DMS153 (cell line): Measurements from ENCODE around the gene ECSCR.
"Not testable (repeated sequence)": the region's sequence is repeated elsewhere in the genome, so short reads cannot be mapped to it uniquely, and the experiment has no call there.

Source experiments
- DNase-seq: peaks from one replicate; lab custom pipeline; 2025; lab: John Stamatoyannopoulos, UW

The ECSCR gene

DNA sequence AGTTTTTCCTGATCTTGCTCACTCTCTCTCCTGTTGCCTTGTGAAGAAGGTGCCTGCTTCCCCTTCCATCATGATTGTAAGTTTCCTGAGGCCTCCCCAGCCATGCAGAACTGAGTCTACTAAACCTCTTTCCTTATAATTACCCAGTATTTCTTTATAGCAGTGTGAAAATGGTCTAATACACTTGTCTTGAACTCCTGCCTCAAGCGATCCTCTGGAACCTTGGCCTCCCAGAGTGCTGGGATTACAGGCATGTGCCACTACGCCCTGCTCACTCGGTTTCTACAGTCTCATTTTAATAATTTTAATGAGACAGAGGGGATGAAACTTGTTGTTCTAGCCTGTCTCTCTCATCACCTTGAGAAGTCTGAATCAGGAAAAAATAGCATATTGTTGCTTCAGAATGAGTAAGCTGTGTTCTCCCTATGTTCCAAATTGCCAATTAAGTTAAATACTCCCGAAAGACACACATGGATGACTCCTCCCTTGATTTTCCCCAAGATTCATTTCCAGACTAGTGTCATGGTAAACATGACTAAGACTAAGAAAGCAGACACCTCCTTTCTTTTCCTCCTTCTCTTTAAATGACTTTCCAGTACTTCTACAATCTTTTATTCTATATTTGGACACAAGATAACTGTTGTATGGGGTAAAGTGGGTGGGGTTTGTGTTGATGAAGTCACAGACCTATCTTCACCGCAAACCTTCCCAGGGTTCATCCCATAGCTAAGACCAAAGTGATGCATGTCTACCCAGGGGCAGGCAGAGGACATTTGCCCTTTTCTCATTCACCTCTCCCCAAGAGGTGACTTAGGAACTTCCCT is 15.4 kb downstream of the ECSCR start:
- DNase-seq = no peak

DNA sequence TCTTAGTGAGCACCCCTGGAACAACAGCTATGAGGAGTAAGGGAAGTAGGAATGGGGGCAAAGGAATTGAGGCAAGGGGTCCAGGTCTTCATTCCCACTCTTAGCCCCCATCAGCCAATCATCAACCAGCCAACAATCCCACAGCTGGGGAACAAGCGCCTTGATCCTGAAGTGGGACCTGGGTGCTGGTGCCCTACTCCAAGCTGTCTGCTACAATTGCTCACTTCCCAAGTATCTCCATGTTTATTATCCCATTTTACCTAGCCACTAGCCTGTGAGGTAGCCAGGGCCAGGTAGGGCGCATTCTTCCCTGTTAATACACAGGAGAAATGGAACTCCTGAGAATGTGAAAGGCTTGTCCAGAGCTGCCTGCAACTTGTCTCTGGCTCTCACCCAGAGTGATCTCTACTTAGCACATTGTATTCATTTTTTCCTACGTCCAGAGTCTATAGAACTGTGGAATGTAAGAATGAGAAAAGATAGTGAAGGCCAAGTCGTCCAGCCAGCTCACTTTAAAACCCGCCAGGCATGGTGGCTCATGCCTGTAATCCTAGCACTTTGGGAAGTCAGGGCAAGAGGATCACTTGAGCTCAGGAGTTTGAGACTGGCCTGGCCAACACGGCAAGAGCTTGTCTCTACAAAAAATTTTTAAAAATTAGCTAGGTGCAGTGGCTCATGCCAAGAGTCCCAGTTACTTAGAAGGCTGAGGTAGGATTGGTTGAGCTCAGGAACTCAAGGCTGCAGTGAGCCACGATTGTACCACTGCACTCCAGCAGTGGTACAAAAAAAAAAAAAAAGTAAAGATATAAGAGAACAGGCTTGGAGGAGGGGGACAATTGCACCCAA is 17.0 kb downstream of the ECSCR start:
- no peak for DNase-seq

DNA sequence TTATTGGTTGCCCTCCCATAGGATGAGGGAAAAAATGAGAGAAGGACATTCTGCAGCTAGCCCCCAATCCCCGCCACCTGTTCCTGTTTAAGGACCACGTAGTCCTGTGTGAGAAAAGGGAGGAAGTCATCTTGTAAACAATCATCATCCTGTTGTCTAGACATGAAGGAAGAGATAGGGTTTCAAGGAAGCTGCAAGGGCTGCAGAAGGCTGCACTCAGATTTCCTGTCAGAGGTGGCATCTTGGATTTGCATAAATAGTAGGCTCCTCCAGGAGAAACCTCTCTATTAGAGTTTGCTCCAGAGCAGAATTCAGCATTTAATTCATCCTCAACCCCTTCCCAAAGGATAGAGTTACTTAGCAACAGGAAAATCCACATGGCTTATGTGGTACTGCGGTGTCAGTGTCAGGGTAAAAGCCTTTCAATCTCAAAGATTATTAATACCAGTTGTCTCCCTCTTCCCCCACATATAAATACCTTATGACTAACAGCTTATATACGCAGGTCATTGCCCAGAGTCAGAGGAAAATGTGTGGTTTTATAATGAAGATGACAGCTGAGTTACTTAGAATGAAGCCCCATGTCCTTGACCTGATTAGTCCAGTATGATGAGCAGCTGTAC is 18.6 kb downstream of the ECSCR start:
- no peak for DNase-seq

DNA sequence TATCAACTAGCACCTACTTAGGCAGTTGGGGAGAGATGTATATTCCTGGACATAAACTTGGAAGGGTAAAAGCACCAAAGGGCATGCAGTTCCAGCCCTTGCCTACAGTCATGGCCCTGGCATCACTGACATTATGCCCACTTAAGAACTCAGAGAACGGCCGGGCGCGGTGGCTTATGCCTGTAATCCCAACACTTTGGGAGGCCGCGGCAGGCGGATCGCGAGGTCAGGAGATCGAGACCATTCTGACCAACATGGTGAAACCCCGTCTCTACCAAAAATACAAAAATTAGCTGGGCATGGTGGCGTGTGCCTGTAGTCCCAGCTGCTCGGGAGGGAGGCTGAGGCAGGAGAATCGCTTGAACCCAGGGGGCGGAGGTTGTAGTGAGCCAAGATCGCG is 22.1 kb downstream of the ECSCR start:
- not testable (repeated sequence) for DNase-seq

DNA sequence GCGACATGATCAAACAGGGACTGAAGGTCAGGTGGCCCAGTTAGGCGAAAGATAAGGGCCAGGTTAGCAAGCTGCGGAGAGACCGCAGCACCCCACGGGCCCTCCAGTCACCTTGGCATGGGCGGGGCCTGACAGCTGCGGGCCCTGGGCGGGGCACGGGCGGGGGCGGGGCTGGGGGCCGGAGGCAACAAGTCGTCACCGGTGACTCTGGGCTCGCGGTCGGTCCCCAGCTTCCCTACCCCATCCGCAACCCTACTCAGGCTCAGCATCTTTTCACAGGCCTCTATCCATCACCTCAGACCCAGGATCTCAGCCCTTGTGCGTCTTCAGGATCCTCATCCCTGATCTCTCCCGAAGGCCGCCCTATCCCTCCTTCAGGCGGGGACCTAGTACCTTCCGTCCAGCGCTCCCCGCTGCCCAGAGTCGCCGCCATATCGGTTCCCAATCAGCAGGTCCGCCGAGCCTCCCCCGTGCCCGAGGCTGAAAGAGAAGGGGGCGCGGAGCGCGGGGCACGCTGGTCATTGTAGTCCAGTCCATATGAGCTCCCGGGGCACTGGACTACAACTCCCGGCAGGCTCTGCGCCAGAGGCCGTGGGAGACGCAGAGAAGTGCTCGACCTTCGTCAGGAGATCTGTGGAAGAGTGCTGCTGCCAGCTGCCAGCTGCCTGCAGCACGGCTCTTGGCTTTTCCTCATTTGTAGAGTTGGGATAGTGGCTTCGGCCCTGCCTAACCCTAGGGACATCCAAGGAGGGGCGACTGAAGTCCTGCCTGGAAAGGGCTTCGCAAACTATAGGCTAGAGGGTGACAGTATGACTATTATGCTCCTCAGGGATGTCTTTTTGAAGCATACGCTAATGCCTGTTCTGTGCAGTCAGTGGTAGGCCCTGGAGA is 23.3 kb downstream of the ECSCR start, which contains the start of gene DNAJC18:
Gene DNAJC18, minus strand, starts transcription at position 513 of the 891 bp plus-strand sequence. Its CDS starts 80 bp downstream, at position 433.
- DNase-seq = peak; percentile 60

DNA sequence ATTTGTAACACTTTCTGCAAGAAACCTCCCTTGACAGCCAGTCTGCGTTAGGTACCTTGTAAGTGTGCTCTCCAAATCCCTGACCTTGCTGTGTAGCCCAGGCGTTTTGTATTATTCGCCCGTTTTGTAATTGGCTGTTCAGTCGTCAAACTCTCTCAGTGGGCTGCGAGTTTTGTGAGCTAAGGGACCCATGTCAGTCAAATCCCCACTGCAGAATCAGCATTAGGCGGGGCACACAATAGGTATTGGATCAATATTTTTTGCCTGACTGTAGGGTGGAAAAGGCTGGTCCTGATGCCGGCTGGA is 23.9 kb downstream of the ECSCR start:
- DNase-seq = no peak

DNA sequence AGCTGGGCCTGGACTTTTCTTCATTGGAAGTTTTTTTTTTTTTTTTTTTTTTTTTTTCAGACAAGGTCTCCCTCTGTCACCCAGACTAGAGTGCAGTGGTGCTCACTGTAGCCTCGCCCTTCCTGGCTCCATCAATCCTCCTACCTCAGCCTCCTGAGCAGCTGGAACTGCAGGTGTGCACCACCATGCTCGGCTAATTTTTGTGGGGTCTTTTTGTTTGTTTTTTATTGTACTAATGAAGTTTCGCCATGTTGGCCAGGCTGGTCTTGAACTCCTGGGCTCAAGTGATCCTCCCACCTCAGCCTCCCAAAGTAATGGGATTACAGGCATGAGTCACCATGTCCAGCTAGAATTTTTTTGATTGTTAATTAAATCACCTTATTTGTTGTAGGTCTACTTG is 26.9 kb downstream of the ECSCR start:
- no peak for DNase-seq

DNA sequence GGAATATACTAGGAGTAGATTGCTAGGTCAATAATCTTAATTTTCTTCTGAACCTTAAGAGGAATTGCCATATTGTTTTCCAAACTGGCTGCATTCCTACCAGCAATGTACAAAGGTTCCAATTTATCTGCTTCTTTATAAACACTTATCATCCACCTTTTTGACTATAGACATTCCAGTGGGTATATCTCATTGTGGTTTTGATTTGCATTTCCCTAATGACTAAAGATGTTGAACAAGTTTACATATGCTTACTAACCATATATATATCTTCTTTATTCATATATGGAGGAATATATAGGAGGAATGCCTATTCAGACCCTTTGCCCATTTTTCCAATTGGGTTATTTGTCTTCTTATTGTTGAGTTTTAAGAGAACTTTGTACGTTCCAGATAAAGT is 30.8 kb downstream of the ECSCR start:
- DNase-seq = no peak

DNA sequence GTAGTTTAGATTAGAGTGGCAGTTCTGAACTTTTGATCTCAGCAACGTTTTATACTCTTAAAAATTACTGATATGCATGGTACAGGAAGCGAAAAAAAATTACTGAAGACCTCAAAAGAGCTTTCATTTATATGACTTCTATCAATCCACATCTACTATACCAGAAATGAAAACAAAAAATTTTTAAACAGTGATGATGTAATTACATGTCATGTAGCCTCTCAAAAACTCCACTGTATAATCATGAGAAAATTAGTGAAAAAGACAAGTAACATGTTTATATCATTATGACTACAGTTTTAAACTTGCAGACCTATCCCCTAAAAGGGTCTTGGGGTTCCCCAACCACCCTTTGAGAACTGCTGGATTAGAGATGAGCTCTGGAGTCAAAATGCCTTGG is 32.5 kb downstream of the ECSCR start:
- DNase-seq = no peak

DNA sequence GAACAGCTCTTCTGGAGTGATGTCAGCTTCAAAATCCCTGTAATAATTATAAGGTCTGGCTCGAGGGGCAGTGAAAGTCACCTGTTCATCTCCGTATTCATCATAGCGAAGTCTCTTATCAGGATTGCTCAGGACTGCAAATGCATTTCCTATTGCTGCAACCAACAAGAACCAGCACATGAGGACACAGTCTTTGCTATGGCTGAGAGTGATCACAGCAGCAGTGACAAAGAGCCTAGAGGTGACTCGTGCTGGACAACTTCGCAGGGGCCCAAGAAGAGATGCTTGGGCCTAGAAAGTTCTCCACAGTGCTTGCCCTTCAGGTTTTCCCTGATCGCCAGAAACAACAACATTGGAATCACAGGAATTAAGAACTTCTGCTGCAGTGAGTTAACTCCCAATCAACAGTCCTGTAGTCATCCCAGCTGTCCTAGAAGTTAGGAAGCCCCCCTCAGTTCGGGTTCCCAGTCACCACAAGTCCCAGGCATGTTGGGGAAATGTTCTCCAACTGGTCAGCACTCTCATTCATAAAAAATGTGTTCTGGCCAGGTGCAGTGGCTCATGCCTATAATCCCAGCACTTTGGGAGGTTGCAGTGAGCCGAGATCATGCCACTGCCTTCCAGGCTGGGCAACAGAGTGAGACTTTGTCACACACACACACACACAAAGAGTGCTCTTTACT is 36.2 kb downstream of the ECSCR start:
- no peak for DNase-seq

DNA sequence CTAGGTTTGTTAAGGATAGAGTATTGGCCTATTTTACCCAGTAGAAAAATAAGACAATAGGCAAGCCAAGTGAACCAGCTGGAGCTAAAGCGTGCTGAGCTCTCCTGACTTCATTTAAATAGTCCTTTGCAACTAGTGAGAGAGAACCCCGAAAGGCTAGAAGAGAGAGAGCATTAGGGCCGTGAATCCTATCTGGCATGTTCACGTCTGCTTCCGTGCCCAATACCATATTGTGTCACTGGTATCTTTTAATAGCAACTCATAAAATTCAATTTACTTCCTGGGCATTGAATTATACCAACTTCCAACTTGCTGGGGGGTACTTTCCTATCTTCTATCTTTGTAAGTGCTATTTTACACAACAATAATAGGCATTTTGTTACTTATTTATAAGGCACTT is 37.0 kb downstream of the ECSCR start:
- DNase-seq = no peak

DNA sequence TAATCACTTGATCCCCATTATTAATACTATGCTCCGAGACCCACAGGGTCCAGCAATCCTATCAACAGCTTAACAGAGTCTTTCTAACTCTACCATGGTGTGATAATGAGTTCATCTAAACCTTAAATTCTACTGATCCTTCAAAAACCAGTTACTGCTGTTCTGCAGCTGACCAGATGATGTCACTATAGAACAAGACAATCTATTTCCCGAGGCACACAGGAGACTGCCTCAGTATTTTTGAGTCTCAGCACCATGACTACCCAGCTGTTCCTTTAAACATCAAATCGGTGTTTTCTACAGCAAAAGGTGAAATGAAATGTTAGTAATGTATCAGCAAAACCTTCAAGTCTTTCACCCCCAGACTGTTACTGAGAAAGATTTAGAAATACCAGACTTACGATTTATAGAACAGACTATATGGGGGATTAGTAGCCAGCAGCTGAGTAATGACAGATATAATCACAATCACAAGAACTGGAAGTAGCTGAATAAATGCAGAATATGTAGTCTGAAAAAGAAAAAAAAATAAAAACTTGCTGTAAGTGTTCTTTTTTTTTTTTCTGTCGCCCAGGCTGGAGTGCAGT is 40.1 kb downstream of the ECSCR start:
- DNase-seq = peak; percentile 12

DNA sequence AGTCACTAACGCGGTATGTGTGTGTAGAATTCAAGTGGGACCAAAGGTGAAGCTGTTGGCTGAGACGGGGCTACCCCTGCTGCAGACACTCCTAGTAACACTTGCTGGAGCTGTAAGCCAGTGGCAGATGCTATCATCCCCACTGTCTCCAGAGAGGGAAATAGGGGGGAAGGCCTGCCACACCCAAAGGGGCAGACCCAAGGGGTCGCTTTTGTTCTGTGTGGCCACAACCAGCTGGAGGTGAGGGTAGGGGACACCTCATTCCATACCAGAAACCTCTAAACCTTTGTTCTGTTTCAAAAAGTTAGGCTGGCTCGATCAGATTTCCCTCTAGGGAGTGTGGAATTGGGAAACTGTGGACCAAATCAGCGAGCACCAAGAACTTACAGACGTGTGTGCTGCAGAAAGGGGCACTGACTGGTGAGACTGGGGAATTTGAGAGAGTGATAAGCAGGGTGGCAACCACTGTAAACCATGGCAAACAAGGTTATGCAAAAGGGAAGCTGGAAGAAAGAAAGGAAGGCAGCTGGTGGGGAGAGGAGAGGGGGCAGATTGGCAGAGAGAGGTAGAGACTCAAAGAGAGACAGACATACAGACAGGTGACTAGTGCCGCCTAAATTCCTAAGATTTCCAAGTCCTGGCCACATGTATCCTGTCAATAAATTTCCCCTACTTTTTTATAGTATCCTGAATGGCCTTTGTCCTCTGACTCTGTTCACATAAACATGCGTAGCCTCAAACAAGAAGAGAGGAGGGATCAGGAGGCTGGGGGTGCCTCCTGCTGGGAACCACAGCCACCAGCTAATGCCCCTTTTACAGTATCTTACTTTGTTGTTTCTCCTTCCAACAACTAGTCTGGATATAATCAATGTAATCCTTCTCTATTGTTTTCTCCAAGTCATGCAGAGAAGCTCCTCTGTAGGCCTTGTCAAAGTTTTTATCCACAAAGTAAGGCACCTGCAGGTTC is 43.0 kb downstream of the ECSCR start:
- no peak for DNase-seq

DNA sequence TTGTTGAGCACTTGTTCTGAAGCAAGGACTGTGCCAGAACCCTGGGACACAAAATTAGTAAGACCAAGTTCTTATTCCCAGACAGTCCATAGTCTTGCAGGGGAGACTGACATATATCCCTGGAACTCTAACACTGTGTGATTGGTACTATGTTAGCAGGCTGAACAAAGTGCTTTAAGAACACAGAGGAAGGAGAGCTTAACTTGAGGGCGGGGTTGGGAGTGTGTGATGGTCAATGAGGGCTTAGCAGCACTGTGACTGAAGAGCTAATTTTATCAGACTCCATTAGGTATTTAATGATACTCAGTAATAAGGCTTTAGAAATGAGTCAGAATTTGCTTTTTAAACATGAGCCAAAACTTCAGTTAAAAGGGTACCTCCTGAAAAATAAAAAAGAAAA is 43.8 kb downstream of the ECSCR start:
- no peak for DNase-seq

DNA sequence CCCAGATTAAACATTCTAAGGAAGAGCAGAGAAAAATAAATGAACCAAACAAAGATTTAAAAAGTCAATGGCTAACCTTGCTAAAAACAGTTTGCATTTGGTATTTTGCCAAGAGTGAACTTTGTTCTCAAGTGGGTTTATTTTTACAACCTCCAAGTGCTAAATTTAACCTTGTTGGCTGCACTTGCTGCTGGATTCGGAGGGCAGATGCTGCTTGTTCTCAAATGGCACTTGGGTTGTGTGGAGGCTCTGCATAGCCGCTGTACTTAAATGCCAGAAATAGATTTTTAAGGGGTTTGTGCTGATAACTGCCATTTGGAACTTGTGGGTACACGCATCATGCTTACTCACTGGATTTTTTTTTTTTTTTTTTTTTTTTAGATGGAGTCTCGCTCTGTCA is 45.3 kb downstream of the ECSCR start:
- DNase-seq = no peak

DNA sequence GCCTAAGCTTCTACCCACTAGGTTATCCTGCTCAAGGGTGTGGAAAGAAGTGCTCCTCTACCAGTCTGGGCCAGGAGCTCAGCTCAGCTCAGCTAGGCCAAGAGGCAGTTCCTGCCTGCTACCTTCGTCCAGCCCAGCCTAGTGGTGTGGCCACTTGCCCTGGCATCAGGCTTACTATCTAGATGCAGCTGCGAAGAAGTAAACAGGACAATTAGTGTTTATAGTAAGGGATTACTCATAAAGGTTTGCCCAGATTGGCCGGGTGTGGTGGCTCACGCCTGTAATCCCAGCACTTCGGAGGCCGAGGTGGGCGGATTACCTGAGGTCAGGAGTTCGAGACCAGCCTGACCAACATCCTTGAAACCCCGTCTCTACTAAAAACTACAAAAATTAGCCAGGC is 45.9 kb downstream of the ECSCR start:
- no peak for DNase-seq

DNA sequence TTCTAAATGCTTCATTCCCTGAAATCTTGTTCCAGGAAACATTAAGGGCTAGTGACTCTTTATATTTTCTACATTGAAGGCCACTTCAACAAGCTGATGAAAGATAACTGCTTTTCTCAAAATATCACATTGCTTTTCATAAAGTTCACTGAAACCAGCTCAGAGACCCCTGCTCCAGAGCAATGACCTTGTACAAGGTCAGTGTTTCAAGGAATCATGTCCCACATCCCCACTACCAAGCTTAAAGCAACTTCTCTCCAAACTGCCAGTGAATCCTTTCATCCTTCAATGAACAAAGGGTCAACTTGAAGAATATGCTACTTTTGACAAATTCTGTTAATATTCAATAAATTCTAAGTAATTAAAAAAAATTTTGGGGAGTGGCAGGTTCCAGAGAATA is 46.7 kb downstream of the ECSCR start:
- DNase-seq = no peak

DNA sequence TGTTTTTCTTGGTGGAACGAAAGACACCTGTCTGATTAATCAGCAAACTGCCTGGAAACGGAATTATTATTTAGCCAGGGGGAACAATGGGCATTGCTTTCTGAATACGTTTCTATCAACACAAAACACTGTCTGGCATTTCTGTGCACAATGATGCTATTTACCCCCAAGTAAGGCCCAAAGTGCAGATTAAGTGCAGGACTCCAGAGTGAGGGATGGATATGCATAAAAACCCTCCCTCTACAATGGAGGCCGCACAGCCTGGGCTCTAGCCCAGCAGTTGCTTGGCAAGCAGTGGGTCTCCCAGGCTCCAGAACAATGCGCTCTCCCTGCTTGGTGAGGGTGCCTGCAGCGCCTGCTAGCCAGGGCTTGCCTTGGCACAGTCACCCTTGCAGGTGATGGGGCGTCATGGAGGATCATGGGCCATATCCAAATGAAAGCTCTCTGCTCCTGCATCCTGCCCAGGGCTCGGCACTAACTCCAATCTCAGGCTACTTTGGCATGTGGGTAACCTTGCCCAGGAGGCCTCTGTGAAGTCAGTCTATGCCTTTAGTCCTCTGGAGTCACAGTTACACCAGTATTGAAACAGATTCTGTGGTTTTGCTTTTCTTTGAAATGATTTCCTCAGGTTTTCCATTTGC is 47.2 kb downstream of the ECSCR start:
- no peak for DNase-seq

DNA sequence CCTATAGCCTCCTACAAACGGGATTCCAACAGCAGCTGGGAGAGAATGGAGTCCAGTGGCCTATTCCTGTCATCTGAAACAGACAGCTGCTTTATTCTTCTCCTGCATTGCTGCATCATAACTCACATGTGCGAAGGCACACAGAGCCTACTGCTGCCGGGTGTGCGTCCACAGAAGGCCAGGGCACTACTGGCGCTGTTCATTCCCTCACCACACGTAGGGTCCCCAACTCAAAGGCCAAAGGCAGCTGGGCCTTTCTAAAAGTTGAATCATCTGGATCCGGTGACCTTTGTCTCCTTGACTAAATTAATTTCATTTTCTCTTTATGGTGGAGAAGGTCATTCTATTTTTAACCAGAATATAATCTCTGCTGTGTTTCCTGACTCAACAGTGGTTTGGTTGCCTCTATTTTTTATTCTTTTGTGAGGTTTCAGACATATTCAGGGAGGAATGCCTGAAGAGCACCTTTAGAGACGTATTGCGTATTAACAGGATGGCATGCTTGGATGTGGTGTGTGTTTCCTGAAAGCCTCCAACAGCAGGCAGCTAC is 47.9 kb downstream of the ECSCR start:
- no peak for DNase-seq
